Ectodermal cell (in vitro differentiated cells): Measurements from ENCODE around the gene LYRM7.

Experiments used
- H3K27ac ChIP-seq: 2 replicates; pipeline ENCODE4 v1.7.0; 2013; ENCODE audit warnings: mild to moderate bottlenecking, low read depth, low read length; ENCODE audit not compliant: insufficient read depth, poor library complexity, severe bottlenecking
- H3K27me3 ChIP-seq: 2 replicates; pipeline ENCODE4 v1.7.0; 2013; ENCODE audit warnings: mild to moderate bottlenecking, low read length; ENCODE audit not compliant: insufficient read depth, control insufficient read depth, poor library complexity, severe bottlenecking
- H3K36me3 ChIP-seq: one replicate; pipeline ENCODE4 v1.7.0; 2013; ENCODE audit warnings: low read length; ENCODE audit not compliant: control insufficient read depth, insufficient read depth
- H3K4me1 ChIP-seq: one replicate; pipeline ENCODE4 v1.7.0; 2013; ENCODE audit warnings: low read length; ENCODE audit not compliant: control insufficient read depth, insufficient read depth
- H3K4me3 ChIP-seq: 2 replicates; pipeline ENCODE4 v1.7.0; 2013; ENCODE audit warnings: low read depth, low read length, control low read depth; ENCODE audit not compliant: insufficient read depth
- H3K9me3 ChIP-seq: 2 replicates; pipeline ENCODE4 v1.7.0; 2013; ENCODE audit warnings: mild to moderate bottlenecking, low read length, moderate library complexity; ENCODE audit not compliant: control insufficient read depth
- WGBS, 2 experiments: methylation state at CpG; one replicate each; pipeline ENCODE4 v1.1.7; 2013; ENCODE audit warnings: missing lambda C conversion rate in 2 of 2; 5-methylcytosine and 5-hydroxymethylcytosine counted together

The LYRM7 gene

DNA sequence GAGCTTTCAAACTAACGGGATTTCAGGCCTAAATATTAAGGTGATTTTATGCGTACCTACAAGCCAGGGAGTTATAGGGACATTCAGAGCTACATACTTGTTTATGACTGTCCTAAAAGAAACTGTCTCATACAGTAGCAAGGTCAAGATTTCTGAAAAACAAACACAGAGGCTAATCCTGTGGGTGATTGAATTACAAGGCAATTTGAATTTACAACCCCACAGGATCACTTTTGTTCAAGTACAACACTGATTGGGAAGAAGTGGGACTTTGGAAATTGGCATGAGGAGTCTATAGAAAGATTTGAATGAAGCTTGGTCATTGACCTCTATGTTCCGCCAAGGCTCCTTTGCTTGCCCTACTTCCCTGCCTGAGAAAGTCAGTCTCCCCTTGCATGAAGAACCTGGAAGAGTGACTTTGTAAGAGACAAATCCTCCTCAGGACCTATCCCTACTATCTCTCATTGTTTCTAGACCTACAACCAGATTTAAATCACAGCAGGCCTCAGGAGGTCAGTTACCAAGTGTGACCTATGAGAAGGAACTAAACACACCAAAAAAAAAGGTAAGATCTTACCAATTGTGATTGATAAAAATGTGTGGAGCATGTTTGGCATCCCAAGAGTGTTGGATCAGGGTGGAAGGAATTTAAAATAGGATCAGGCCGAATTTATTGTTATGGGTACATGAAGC is 54.7 kb downstream of the LYRM7 start:
- no peaks in the 10 kb centered on the region for H3K36me3 ChIP-seq
- no peak overlapping the region for H3K27ac ChIP-seq
- no peak overlapping the region for H3K4me3 ChIP-seq
- no peaks in the 10 kb centered on the region for H3K27me3 ChIP-seq
- no peaks in the 10 kb centered on the region for H3K9me3 ChIP-seq
- WGBS, 2 experiments = 95 to 96% methylated on average over 4 of the region's 4 CpGs
- H3K4me1 ChIP-seq = no peaks in the 10 kb centered on the region

DNA sequence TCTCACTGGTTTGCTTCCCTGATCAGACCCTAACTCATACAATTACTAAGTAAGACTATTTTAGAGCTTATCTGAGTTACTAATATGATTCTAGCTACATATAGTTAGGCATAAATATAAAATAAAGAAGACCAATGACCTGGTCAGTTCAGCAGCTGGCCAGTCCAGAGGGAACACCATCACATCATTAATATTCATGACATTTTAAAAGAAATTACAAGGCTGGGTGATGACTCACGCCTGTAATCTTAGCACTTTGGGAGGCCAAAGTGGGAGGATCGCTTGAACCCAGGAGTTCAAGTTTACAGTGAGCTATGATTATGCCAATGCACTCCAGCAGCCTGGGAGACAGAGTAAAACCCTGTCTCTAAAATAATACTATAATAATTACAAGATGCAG is 56.2 kb downstream of the LYRM7 start:
- Histone ChIP-seq H3K9me3 (no peaks in the 10 kb centered on the region), H3K36me3 (no peaks in the 10 kb centered on the region), H3K27me3 (no peaks in the 10 kb centered on the region), H3K4me1 (no peaks in the 10 kb centered on the region), H3K4me3 (no peak overlapping the region), H3K27ac (no peak overlapping the region)
- 89 to 94% methylated on average over 2 of the region's 2 CpGs for WGBS, 2 experiments

- H3K4me3 ChIP-seq = no peak overlapping the region
- H3K27me3 ChIP-seq = no peaks in the 10 kb centered on the region
- no peaks in the 10 kb centered on the region for H3K9me3 ChIP-seq
- H3K4me1 ChIP-seq = no peaks in the 10 kb centered on the region
- H3K27ac ChIP-seq = no peak overlapping the region
- no peaks in the 10 kb centered on the region for H3K36me3 ChIP-seq
- 87 to 91% methylated on average over 1 of the region's 1 CpG for WGBS, 2 experiments
These were observed 57.9 kb downstream of the LYRM7 start for GRCh38 chr5:131228646-131229045.

GRCh38 chr5:131229623-131230022 is 58.9 kb downstream of the LYRM7 start:
- Histone ChIP-seq H3K36me3 (no peaks in the 10 kb centered on the region), H3K4me3 (no peak overlapping the region), H3K4me1 (no peaks in the 10 kb centered on the region), H3K27me3 (no peaks in the 10 kb centered on the region), H3K27ac (no peak overlapping the region), H3K9me3 (no peaks in the 10 kb centered on the region)
- WGBS, 2 experiments = 88 to 92% methylated on average over 4 of the region's 4 CpGs

DNA sequence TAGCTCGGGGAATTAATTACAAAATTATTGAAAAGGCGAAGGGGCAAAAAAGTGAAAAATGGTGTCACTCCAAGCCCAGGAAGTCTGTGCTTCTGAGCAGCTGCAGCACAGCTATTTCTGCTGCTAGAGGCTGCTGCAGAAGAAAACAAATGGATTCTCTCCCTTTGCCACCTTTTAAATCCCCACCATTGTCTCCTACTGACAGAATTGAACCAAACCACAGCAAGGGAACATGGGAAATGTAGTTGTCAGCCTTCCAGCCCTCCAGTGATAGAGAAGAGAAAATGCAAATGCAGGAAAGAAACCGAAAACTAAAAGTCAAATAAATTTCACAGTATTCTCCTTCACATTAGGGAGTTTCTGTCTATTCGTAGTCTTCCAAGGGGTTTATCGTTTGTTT is 59.7 kb downstream of the LYRM7 start:
- Histone ChIP-seq H3K27ac (no peak overlapping the region), H3K27me3 (no peaks in the 10 kb centered on the region), H3K36me3 (no peaks in the 10 kb centered on the region), H3K9me3 (no peaks in the 10 kb centered on the region), H3K4me1 (no peaks in the 10 kb centered on the region), H3K4me3 (no peak overlapping the region)
- WGBS, 2 experiments = 80 to 84% methylated on average over 5 of the region's 5 CpGs

DNA sequence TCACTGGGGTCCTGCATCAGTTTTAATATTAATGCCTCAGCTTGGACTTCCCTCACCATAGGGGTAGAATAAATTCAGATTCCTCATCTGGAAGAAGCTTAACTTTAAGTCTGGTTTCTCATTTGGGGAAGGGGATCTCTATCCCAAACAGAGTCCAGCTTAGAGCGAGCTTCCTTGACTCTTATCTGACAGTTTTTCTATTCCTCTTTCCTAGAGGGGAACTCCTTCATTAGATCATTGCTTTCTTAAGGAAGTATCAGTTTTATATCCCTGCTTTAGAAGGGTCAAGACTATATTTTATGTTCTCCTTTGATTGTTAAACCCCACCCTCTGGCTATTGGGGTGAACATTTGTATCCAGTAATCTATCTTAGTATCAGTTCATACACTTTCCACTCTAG is 68.9 kb downstream of the LYRM7 start:
- Histone ChIP-seq H3K27ac (no peak overlapping the region), H3K36me3 (no peaks in the 10 kb centered on the region), H3K4me3 (no peak overlapping the region), H3K4me1 (no peaks in the 10 kb centered on the region), H3K9me3 (no peaks in the 10 kb centered on the region), H3K27me3 (no peaks in the 10 kb centered on the region)
- WGBS, 2 experiments = 78 to 86% methylated on average over 1 of the region's 1 CpG

- no peak overlapping the region for H3K4me3 ChIP-seq
- no peak overlapping the region for H3K27ac ChIP-seq
- H3K9me3 ChIP-seq = no peaks in the 10 kb centered on the region
- no peaks in the 10 kb centered on the region for H3K36me3 ChIP-seq
- no peaks in the 10 kb centered on the region for H3K27me3 ChIP-seq
- H3K4me1 ChIP-seq = no peaks in the 10 kb centered on the region
These were observed 72.0 kb downstream of the LYRM7 start for GRCh38 chr5:131242728-131243255.

DNA sequence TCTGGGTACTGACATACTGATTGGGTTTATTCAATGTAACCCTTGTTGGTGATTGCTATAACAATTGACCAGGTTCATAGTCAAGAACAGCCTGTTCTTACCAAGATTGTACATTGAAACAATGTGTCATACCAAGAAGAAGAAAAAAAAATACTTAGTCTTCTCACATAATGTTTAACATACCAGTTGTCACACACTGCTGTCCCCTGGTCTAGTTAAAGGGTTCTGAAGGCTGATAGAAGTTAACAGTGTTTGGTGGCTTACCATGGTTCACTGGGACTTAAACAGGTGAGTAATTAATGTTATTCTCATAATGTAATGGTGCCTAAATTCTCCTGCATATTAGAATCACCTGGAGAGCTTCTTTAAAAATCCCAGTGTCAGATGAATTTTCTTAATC is 74.6 kb downstream of the LYRM7 start:
- Histone ChIP-seq H3K36me3 (no peaks in the 10 kb centered on the region), H3K4me1 (no peaks in the 10 kb centered on the region), H3K9me3 (no peaks in the 10 kb centered on the region), H3K4me3 (no peak overlapping the region), H3K27ac (no peak overlapping the region), H3K27me3 (no peaks in the 10 kb centered on the region)

DNA sequence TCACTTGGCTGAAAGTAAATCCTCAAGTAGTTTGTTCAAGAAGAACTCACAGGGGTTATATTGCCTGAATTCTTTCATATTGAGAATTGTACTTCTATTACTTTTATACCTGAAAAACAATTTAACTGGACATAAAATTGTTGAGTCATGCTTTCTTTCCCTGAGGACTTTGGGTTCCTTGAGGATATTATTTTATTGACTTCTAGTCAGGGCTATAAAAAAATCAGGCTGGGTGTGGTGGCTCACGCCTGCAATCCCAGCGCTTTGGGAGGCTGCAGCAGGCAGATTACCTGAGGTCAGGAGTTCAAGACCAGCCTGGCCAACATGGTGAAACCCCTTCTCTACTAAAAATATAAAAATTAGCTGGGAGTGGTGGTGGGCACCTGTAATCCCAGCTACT is 75.2 kb downstream of the LYRM7 start:
- Histone ChIP-seq H3K4me3 (no peak overlapping the region), H3K27me3 (no peaks in the 10 kb centered on the region), H3K27ac (no peak overlapping the region), H3K9me3 (no peaks in the 10 kb centered on the region), H3K4me1 (no peaks in the 10 kb centered on the region), H3K36me3 (no peaks in the 10 kb centered on the region)
- WGBS, 2 experiments = 94 to 95% methylated on average over 2 of the region's 2 CpGs

- Histone ChIP-seq H3K4me1 (no peaks in the 10 kb centered on the region), H3K9me3 (no peaks in the 10 kb centered on the region), H3K4me3 (no peak overlapping the region), H3K27me3 (no peaks in the 10 kb centered on the region), H3K27ac (no peak overlapping the region), H3K36me3 (no peaks in the 10 kb centered on the region)
- WGBS, 2 experiments = 93 to 95% methylated on average over 4 of the region's 4 CpGs
These were observed 75.8 kb downstream of the LYRM7 start for GRCh38 chr5:131246504-131246903.
